Thyroid gland (tissue), 4 donors: ENCODE results near the gene RAP1GAP2. TPM values are rescaled to one million over a fixed set of nuclear protein-coding genes. Genes with fewer than 3 reads are reported as not detected.

Experiments
- DNase-seq, 2 donors: peaks; one replicate each; pipeline ENCODE4 v3.0.0-alpha.2; 2019
- H3K27ac ChIP-seq, 3 donors: fragments of 200-600 bp; sonication (generic); 1 replicate in 2 of 3; 2 replicates in 1 of 3; pipeline ENCODE4 v1.5.1; 2016 to 2019; ENCODE audit warnings: mild to moderate bottlenecking in 1 of 3, moderate library complexity in 1 of 3
- H3K27me3 ChIP-seq: fragments of 200-600 bp; sonication (generic); one replicate; pipeline ENCODE4 v1.5.1; 2019
- H3K36me3 ChIP-seq, 2 donors: fragments of 200-600 bp; sonication (generic); one replicate each; pipeline ENCODE4 v1.5.1; 2016 to 2019
- H3K4me1 ChIP-seq, 2 donors: fragments of 200-600 bp; sonication (generic); one replicate each; pipeline ENCODE4 v1.5.1; 2017 to 2019
- H3K4me3 ChIP-seq, 3 donors: fragments of 200-600 bp; sonication (generic); replicated peaks in 1 of 3; 1 replicate in 2 of 3; 2 replicates in 1 of 3; pipeline ENCODE4 v1.5.1; 2016; ENCODE audit warnings: mild to moderate bottlenecking in 1 of 3
- H3K9me3 ChIP-seq: fragments of 200-600 bp; sonication (generic); one replicate; pipeline ENCODE4 v1.5.1; 2017
- POLR2A ChIP-seq, 2 donors: fragments of 450-650 bp; IDR thresholded peaks; one replicate each; pipeline ENCODE4 v1.6.1; 2017; ENCODE audit warnings: antibody characterized with exemption in 2 of 2, mild to moderate bottlenecking in 2 of 2, moderate library complexity in 1 of 2
- WGBS, 2 donors: methylation state at CpG; one replicate each; pipeline ENCODE4 v1.1.5; 2017; 5-methylcytosine and 5-hydroxymethylcytosine counted together
- intact Hi-C: fragments of 100-400 bp; cut with DNase I; formaldehyde crosslinking; loops from one replicate; pipeline ENCODE4 v1.15.1; 2023
- total RNA-seq, 4 donors: library from RNA; depleted of rRNA; stranded (reverse); fragments of >200 nt; gene quantifications; one replicate each; pipeline ENCODE4 v1.2.3, GENCODE V29; 2016
- TF ChIP-seq, protein P1 (sequence below), 6 experiments: fragments of 200-600 bp in 3 of 6; fragments of 450-650 bp in 3 of 6; sonication (generic) in 3 of 6; IDR thresholded peaks; one replicate each; pipeline ENCODE4 v1.5.1; 2016 to 2019; ENCODE audit warnings: antibody characterized with exemption in 6 of 6, mild to moderate bottlenecking in 2 of 6, inconsistent platforms in 1 of 6, moderate library complexity in 1 of 6

Gene RAP1GAP2
- total RNA-seq, 4 donors from 2014 or later, result 5.9 to 8.4 (median 6.8) TPM

DNA sequence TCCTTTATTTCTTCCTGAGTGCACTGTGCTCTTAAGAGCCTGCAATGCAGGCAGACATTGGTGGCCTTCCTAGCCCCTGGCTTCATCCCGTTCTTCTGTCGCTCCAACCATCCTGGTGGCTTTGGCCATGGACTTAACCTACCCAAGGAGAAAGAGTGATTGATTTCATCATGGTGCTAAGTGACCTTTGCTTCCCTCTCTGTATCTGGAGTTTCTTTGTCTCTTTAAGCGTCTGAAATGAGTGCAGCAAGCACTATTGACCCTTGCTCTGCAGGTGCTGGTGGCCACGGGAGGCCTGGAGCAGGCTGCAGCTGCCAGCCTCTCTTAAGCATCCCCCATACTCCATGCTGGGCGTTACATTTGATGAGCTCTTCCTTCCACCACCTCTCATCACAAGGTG is 60.5 kb downstream of the RAP1GAP2 start:
- H3K27ac ChIP-seq, result no peak overlapping the region
- no peaks in the 10 kb centered on the region for H3K36me3 ChIP-seq
- peaks cover 14 to 22% of the 10 kb centered on the region in 2 donors for H3K4me1 ChIP-seq
- intact Hi-C loops, result no loop called here
- H3K27me3 ChIP-seq, result no peaks in the 10 kb centered on the region
- H3K4me3 ChIP-seq, result no peak overlapping the region
- 86 to 94% methylated on average over 5 of the region's 5 CpGs for WGBS, 2 donors
- no peak for DNase-seq
- no peak for TF ChIP-seq POLR2A (IDR thresholded peaks at IDR 0.05)
- TF ChIP-seq, protein P1, sequence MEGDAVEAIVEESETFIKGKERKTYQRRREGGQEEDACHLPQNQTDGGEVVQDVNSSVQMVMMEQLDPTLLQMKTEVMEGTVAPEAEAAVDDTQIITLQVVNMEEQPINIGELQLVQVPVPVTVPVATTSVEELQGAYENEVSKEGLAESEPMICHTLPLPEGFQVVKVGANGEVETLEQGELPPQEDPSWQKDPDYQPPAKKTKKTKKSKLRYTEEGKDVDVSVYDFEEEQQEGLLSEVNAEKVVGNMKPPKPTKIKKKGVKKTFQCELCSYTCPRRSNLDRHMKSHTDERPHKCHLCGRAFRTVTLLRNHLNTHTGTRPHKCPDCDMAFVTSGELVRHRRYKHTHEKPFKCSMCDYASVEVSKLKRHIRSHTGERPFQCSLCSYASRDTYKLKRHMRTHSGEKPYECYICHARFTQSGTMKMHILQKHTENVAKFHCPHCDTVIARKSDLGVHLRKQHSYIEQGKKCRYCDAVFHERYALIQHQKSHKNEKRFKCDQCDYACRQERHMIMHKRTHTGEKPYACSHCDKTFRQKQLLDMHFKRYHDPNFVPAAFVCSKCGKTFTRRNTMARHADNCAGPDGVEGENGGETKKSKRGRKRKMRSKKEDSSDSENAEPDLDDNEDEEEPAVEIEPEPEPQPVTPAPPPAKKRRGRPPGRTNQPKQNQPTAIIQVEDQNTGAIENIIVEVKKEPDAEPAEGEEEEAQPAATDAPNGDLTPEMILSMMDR (IDR thresholded peaks at IDR 0.05), result no peak
- H3K9me3 ChIP-seq, result no peaks in the 10 kb centered on the region

DNA sequence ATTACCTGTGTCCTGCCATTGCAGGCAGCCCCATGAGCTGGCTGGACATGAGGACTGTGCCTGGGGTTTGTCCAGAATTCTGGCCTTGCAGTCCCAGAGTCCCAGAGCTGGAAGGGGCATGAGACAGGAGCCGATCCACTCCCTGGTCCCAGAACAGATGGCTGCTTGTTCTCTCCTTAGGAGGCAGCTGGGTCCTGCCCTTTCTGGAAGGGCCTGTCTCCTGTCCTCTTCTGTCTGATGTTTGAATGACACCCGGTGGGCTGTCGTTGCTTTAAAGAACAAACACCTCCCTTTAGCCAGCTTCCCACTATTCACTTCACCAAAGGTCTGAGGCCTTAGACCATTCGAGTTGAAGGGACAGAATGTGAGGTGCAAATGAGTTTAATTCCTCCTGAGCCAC is 63.8 kb downstream of the RAP1GAP2 start:
- Histone ChIP-seq H3K4me1 (peaks cover 2 to 3% of the 10 kb centered on the region in 2 donors), H3K27ac (no peak overlapping the region), H3K36me3 (no peaks in the 10 kb centered on the region), H3K27me3 (no peaks in the 10 kb centered on the region), H3K4me3 (no peak overlapping the region), H3K9me3 (no peaks in the 10 kb centered on the region)
- DNase-seq, result no peak
- intact Hi-C loops, result no loop called here
- WGBS, 2 donors, result 65 to 80% methylated on average over 4 of the region's 4 CpGs
- TF ChIP-seq, protein P1 (IDR thresholded peaks at IDR 0.05), result no peak
- no peak for TF ChIP-seq POLR2A (IDR thresholded peaks at IDR 0.05)

DNA sequence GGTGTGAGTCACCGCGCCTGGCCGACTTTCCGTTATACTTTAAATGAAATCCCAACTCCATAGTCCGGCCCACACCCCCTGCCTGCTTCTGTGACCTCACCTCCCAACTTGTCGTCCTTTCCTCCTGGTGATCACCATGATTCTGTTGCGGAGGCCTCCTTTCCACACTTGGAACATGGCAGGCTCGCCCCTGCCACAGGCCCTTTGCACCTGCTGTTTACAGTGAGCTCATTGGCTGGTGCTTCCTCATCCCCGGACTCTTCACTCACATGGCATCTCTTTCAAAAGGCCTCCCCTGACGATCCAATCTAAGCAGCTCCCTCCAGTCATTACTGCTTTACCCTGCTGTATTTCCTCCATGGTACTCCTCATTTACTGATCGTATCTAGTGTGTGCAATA is 64.6 kb downstream of the RAP1GAP2 start:
- WGBS, 2 donors, result 92 to 95% methylated on average over 11 of the region's 11 CpGs
- TF ChIP-seq, protein P1 (IDR thresholded peaks at IDR 0.05), result no peak
- TF ChIP-seq POLR2A (IDR thresholded peaks at IDR 0.05), result no peak
- no peak for DNase-seq
- intact Hi-C loops, result no loop called here
- H3K4me3 ChIP-seq, result no peak overlapping the region
- no peak overlapping the region for H3K27ac ChIP-seq
- H3K27me3 ChIP-seq, result no peaks in the 10 kb centered on the region
- no peaks in the 10 kb centered on the region for H3K36me3 ChIP-seq
- H3K9me3 ChIP-seq, result no peaks in the 10 kb centered on the region
- H3K4me1 ChIP-seq, result no peaks in the 10 kb centered on the region

DNA sequence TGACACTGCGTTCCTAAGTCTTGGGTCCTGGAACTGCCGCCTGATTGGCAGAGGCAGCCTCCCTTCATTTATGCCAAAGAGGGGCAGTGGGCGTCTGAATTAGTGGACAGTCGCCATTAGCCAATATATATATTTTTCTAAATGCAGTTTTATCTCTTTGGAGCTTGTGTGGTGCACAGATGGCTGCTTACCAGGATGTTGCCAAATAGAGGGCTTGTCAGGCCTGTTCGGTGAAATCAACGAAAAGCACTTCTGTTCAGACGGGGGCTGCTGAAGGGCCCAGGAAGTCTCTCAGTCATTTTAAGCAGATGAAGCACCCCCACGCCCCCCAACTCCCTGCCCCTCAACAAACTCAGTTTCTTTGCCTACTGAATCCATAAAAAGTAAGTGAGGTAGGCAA is 66.0 kb downstream of the RAP1GAP2 start:
- Histone ChIP-seq H3K4me1 (no peaks in the 10 kb centered on the region), H3K27me3 (no peaks in the 10 kb centered on the region), H3K4me3 (no peak overlapping the region), H3K9me3 (no peaks in the 10 kb centered on the region), H3K27ac (no peak overlapping the region), H3K36me3 (no peaks in the 10 kb centered on the region)
- intact Hi-C loops, result no loop called here
- WGBS, 2 donors, result 66 to 74% methylated on average over 8 of the region's 8 CpGs
- no peak for DNase-seq
- no peak for TF ChIP-seq POLR2A (IDR thresholded peaks at IDR 0.05)
- TF ChIP-seq, protein P1 (IDR thresholded peaks at IDR 0.05), result no peak

DNA sequence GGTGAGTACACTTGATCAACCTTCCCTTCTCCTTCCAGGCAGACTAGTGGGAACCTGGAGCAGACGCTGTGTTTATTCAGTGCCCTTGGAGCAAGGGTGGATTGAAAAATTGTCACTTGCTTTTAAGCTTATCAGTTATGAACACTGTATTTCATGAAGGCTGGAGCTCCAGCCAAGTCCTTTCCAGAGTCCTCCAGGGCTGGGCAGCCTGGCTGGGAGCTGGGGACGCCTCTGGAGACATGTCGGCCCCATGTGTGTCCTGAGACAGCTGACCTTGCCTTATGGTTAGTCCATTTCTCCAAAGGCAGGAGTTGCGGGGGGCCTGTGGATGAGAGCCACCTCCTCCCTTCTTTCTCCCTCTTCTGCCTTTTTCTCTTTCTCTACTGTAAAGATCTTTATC is 67.0 kb downstream of the RAP1GAP2 start:
- 89 to 95% methylated on average over 4 of the region's 4 CpGs for WGBS, 2 donors
- Histone ChIP-seq H3K4me1 (no peaks in the 10 kb centered on the region), H3K4me3 (no peak overlapping the region), H3K27me3 (no peaks in the 10 kb centered on the region), H3K36me3 (no peaks in the 10 kb centered on the region), H3K9me3 (no peaks in the 10 kb centered on the region), H3K27ac (no peak overlapping the region)
- intact Hi-C loops, result no loop called here
- no peak for DNase-seq
- TF ChIP-seq, protein P1 (IDR thresholded peaks at IDR 0.05), result no peak
- no peak for TF ChIP-seq POLR2A (IDR thresholded peaks at IDR 0.05)
